OCI-LY1 (cell line): Measurements from ENCODE around the gene TEAD1.

Experiments used
- H2AFZ ChIP-seq: fragments of 200-600 bp; sonication (generic), shearing (Covaris generic); 2 replicates; pipeline ENCODE4 v1.6.0; 2014; ENCODE audit warnings: antibody characterized with exemption, mild to moderate bottlenecking, low read length
- H3F3A ChIP-seq: fragments of 200-600 bp; sonication (generic), shearing (Covaris generic); 2 replicates; pipeline ENCODE4 v1.6.0; 2014; ENCODE audit warnings: mild to moderate bottlenecking, antibody characterized with exemption, low read length, moderate library complexity; ENCODE audit not compliant: insufficient read depth
- H3K27ac ChIP-seq: fragments of 200-600 bp; sonication (generic); 2 replicates; pipeline ENCODE4 v1.5.1; 2014; ENCODE audit warnings: low read length, mixed run types, mild to moderate bottlenecking, low read depth; ENCODE audit not compliant: poor library complexity, severe bottlenecking
- H3K27me3 ChIP-seq: fragments of 200-600 bp; sonication (generic); 2 replicates; pipeline ENCODE4 v1.6.0; 2014; ENCODE audit warnings: antibody characterized with exemption, mild to moderate bottlenecking, low read length, moderate library complexity; ENCODE audit not compliant: insufficient read depth
- H3K36me3 ChIP-seq: fragments of 200-600 bp; sonication (generic); 2 replicates; pipeline ENCODE4 v1.6.1; 2014; ENCODE audit warnings: mild to moderate bottlenecking, antibody characterized with exemption, low read length, moderate library complexity, mixed read lengths; ENCODE audit not compliant: insufficient read depth
- H3K4me1 ChIP-seq: fragments of 200-600 bp; sonication (generic); 2 replicates; pipeline ENCODE4 v1.5.1; 2014; ENCODE audit warnings: mild to moderate bottlenecking, low read length, moderate library complexity; ENCODE audit not compliant: insufficient read depth, severe bottlenecking
- H3K4me2 ChIP-seq: fragments of 200-600 bp; sonication (generic), shearing (Covaris generic); 2 replicates; pipeline ENCODE4 v1.6.1; 2014; ENCODE audit warnings: low read length
- H3K4me3 ChIP-seq: fragments of 200-600 bp; sonication (generic); 2 replicates; pipeline ENCODE4 v1.5.1; 2014; ENCODE audit warnings: low read length, low read depth, mild to moderate bottlenecking, mixed read lengths; ENCODE audit not compliant: poor library complexity, severe bottlenecking
- H3K79me2 ChIP-seq: fragments of 200-600 bp; shearing (Covaris generic); 2 replicates; pipeline ENCODE4 v1.6.1; 2016; ENCODE audit warnings: mixed run types, low read length, mixed read lengths; ENCODE audit not compliant: insufficient read depth
- H3K9ac ChIP-seq: fragments of 200-600 bp; sonication (generic), shearing (Covaris generic); 2 replicates; pipeline ENCODE4 v1.6.1; 2014; ENCODE audit warnings: mild to moderate bottlenecking, low read length, mixed read lengths
- H3K9me2 ChIP-seq: fragments of 200-600 bp; sonication (generic), shearing (Covaris generic); 2 replicates; pipeline ENCODE4 v1.6.1; 2014; ENCODE audit warnings: low read depth, mild to moderate bottlenecking, low read length, mixed read lengths
- H3K9me3 ChIP-seq: fragments of 200-600 bp; shearing (Covaris generic); 2 replicates; pipeline ENCODE4 v1.6.1; 2014; ENCODE audit warnings: low read length, mixed read lengths
- H4K20me1 ChIP-seq: fragments of 200-600 bp; sonication (generic), shearing (Covaris generic); 2 replicates; pipeline ENCODE4 v1.6.0; 2016; ENCODE audit warnings: mild to moderate bottlenecking, low read length; ENCODE audit not compliant: insufficient read depth
- CTCF ChIP-seq: fragments of 200-600 bp; sonication (generic), shearing (Covaris generic); IDR thresholded peaks from 2 replicates; pipeline ENCODE4 v1.5.1; 2017; ENCODE audit warnings: mild to moderate bottlenecking, antibody characterized with exemption, low read length, moderate library complexity, mixed read lengths
- EZH2 ChIP-seq: fragments of 200-600 bp; sonication (generic), shearing (Covaris generic); IDR thresholded peaks from 2 replicates; pipeline ENCODE4 v1.8.0; 2017; ENCODE audit warnings: borderline replicate concordance, mixed run types, mild to moderate bottlenecking, antibody characterized with exemption, low read length, moderate library complexity, mixed read lengths

The TEAD1 gene

GRCh38 chr11:12845739-12846358, 171.6 kb downstream of the TEAD1 start:
- no peaks in the 10 kb centered on the region for H3K36me3 ChIP-seq
- no peaks in the 10 kb centered on the region for H3K4me1 ChIP-seq
- H3K4me3 ChIP-seq, result no peak overlapping the region
- H4K20me1 ChIP-seq, result no peaks in the 10 kb centered on the region
- H3K9me3 ChIP-seq, result no peaks in the 10 kb centered on the region
- H3K27me3 ChIP-seq, result no peaks in the 10 kb centered on the region; the same call in 1 of the 2 replicates
- no peaks in the 10 kb centered on the region for H3F3A ChIP-seq
- no peak overlapping the region for H3K9ac ChIP-seq
- H3K9me2 ChIP-seq, result no peaks in the 10 kb centered on the region
- H3K27ac ChIP-seq, result no peak overlapping the region
- H3K79me2 ChIP-seq, result no peaks in the 10 kb centered on the region
- no peak overlapping the region for H3K4me2 ChIP-seq
- TF ChIP-seq EZH2, result no peak
- TF ChIP-seq CTCF, result no peak
- no peak overlapping the region for H2AFZ ChIP-seq

GRCh38 chr11:12846786-12847615, 172.8 kb downstream of the TEAD1 start:
- Histone ChIP-seq H3K36me3 (no peaks in the 10 kb centered on the region), H4K20me1 (no peaks in the 10 kb centered on the region), H3K79me2 (no peaks in the 10 kb centered on the region), H3F3A (no peaks in the 10 kb centered on the region), H3K27me3 (no peaks in the 10 kb centered on the region), H3K27ac (no peak overlapping the region), H3K9me3 (no peaks in the 10 kb centered on the region), H2AFZ (no peak overlapping the region), H3K4me2 (no peak overlapping the region), H3K4me1 (no peaks in the 10 kb centered on the region), H3K9ac (no peak overlapping the region), H3K4me3 (no peak overlapping the region), H3K9me2 (no peaks in the 10 kb centered on the region)
- TF ChIP-seq CTCF (no peak), EZH2 (no peak)

- no peaks in the 10 kb centered on the region for H3K36me3 ChIP-seq
- no peaks in the 10 kb centered on the region for H4K20me1 ChIP-seq
- H3K4me2 ChIP-seq, result no peak overlapping the region
- H3K79me2 ChIP-seq, result no peaks in the 10 kb centered on the region
- no peaks in the 10 kb centered on the region for H3F3A ChIP-seq
- no peak overlapping the region for H2AFZ ChIP-seq
- no peak for TF ChIP-seq CTCF
- TF ChIP-seq EZH2, result no peak
- no peaks in the 10 kb centered on the region for H3K9me2 ChIP-seq
- no peak overlapping the region for H3K9ac ChIP-seq
- no peak overlapping the region for H3K27ac ChIP-seq
- no peaks in the 10 kb centered on the region for H3K4me1 ChIP-seq
- no peak overlapping the region for H3K4me3 ChIP-seq
- no peaks in the 10 kb centered on the region for H3K9me3 ChIP-seq
- no peaks in the 10 kb centered on the region for H3K27me3 ChIP-seq
These were observed 174.2 kb downstream of the TEAD1 start for GRCh38 chr11:12848413-12848812.
